Measurements from ENCODE around the gene FTCD.

GRCh38 chr21:46104104-46104503 is 51.3 kb downstream of the FTCD start:
- TF ChIP-seq, protein P1, sequence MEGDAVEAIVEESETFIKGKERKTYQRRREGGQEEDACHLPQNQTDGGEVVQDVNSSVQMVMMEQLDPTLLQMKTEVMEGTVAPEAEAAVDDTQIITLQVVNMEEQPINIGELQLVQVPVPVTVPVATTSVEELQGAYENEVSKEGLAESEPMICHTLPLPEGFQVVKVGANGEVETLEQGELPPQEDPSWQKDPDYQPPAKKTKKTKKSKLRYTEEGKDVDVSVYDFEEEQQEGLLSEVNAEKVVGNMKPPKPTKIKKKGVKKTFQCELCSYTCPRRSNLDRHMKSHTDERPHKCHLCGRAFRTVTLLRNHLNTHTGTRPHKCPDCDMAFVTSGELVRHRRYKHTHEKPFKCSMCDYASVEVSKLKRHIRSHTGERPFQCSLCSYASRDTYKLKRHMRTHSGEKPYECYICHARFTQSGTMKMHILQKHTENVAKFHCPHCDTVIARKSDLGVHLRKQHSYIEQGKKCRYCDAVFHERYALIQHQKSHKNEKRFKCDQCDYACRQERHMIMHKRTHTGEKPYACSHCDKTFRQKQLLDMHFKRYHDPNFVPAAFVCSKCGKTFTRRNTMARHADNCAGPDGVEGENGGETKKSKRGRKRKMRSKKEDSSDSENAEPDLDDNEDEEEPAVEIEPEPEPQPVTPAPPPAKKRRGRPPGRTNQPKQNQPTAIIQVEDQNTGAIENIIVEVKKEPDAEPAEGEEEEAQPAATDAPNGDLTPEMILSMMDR (IDR thresholded peaks at IDR 0.05 in 8 of 11, conservative IDR thresholded peaks at IDR 0.05 in 3 of 11), result no peak
- no peak for TF ChIP-seq POLR2A (IDR thresholded peaks at IDR 0.05)
- no peak for TF ChIP-seq POLR2AphosphoS5 (IDR thresholded peaks at IDR 0.05)
